Stimulated activated naive CD8-positive, alpha-beta T cell treated with anti-CD3 and anti-CD28 coated beads, Interleukin-15, Interleukin-2, amounts not matched to agents 100 ng/mL and 50 ng/mL, for 24 hours (primary cell): ENCODE data around the gene OR1F1.
A peak's percentile ranks its signal among the peaks of the same experiment; 100 is the strongest.
"Not testable (repeated sequence)": the region's sequence is repeated elsewhere in the genome, so short reads cannot be mapped to it uniquely, and the experiment has no call there.

Experiments used
- H3K27ac Mint-ChIP-seq: one replicate; pipeline ENCODE4 v1.8.0; 2021; ENCODE audit warnings: mild to moderate bottlenecking, mixed read lengths
- H3K27me3 Mint-ChIP-seq: one replicate; pipeline ENCODE4 v1.8.0; 2021; ENCODE audit warnings: mixed read lengths
- H3K36me3 Mint-ChIP-seq: one replicate; pipeline ENCODE4 v1.8.0; 2021; ENCODE audit warnings: low read depth, mixed read lengths
- H3K4me1 Mint-ChIP-seq: one replicate; pipeline ENCODE4 v1.8.0; 2021; ENCODE audit warnings: low read depth, mixed read lengths
- H3K4me3 Mint-ChIP-seq: one replicate; pipeline ENCODE4 v1.8.0; 2021; ENCODE audit warnings: mild to moderate bottlenecking, mixed read lengths
- H3K9me3 Mint-ChIP-seq: one replicate; pipeline ENCODE4 v1.8.0; 2021; ENCODE audit warnings: mixed read lengths

Gene OR1F1

GRCh38 chr16:3158510-3159314, 29.3 kb upstream of the OR1F1 start:
- H3K4me3 Mint-ChIP-seq = peak overlapping the region; percentile 90
- no peaks in the 10 kb centered on the region for H3K36me3 Mint-ChIP-seq
- H3K4me1 Mint-ChIP-seq = peaks cover 34% of the 10 kb centered on the region
- H3K27me3 Mint-ChIP-seq = peaks cover 11% of the 10 kb centered on the region
- peak overlapping the region; percentile 89 for H3K27ac Mint-ChIP-seq
- no peaks in the 10 kb centered on the region for H3K9me3 Mint-ChIP-seq

DNA sequence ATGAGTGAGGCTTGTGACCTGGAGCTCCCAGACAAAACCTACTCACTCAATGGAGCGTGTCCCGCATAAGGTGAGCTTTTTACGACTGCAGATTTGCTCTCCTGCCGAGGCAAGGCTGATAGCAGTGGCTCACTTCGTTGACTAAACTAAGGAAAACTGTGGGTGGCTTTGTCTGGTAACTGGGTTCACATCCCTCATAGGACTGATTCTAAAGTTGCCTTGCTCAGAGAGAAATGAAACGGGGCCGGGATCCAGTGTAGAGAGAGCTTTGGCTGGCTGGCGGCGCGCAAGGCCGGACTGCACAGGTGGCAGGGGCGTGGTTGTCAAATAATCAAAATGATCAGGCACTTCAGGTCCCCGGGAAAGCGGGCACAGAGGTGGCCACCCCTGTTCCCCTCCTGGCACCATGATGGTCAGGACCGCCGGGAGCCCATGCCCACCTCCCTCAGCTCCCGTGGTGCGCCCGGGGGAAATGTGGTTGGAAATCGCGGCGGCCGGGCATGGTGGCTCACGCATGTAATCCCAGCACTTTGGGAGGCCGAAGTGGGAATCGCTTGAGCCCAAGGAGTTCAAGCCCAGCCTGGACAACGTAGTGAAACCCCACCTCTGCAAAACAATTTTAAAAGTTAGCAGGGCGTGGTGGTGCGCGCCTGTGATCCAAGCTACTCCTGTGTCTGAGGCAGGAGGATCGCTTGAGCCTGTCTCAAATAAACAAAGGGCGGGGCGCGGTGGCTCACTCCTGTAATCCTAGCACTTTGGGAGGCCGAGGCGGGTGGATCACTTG, 26.6 kb upstream of the OR1F1 start:
- Mint-ChIP-seq H3K27me3 (peaks cover 11% of the 10 kb centered on the region), H3K36me3 (no peaks in the 10 kb centered on the region), H3K9me3 (no peaks in the 10 kb centered on the region), H3K4me1 (peaks cover 44% of the 10 kb centered on the region), H3K4me3 (peak overlapping the region; percentile 37), H3K27ac (no peak overlapping the region)

GRCh38 chr16:3164121-3164991, 23.6 kb upstream of the OR1F1 start:
- no peak overlapping the region for H3K4me3 Mint-ChIP-seq
- no peak overlapping the region for H3K27ac Mint-ChIP-seq
- peaks cover 9% of the 10 kb centered on the region for H3K27me3 Mint-ChIP-seq
- H3K36me3 Mint-ChIP-seq = no peaks in the 10 kb centered on the region
- H3K4me1 Mint-ChIP-seq = peaks cover 24% of the 10 kb centered on the region
- no peaks in the 10 kb centered on the region for H3K9me3 Mint-ChIP-seq

- H3K36me3 Mint-ChIP-seq = no peaks in the 10 kb centered on the region
- peaks cover 16% of the 10 kb centered on the region for H3K4me1 Mint-ChIP-seq
- H3K9me3 Mint-ChIP-seq = no peaks in the 10 kb centered on the region
- peak overlapping the region; percentile 4 for H3K27ac Mint-ChIP-seq
- H3K27me3 Mint-ChIP-seq = peaks cover 14% of the 10 kb centered on the region
- peak overlapping the region; percentile 27 for H3K4me3 Mint-ChIP-seq
Measured at GRCh38 chr16:3165111-3165822, 22.7 kb upstream of the OR1F1 start.

DNA sequence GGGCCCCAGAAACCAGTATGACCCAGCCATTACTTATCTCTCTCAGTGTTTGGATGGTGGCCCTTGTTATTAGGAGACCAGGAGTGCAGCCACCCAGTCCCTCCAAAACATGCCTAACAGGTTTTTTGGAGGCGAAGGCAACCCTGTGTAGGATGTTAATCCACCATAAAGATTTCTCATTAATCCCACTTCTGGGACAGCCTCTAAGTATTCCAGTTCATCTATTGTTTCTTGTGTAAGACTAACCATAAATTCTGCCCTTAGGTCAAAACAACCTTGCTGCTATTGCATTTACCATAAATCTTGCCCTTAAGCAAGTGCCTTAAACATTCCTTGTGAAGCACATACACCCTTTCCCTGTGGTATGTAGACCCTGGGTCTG, 21.5 kb upstream of the OR1F1 start:
- no peaks in the 10 kb centered on the region for H3K9me3 Mint-ChIP-seq
- H3K36me3 Mint-ChIP-seq = no peaks in the 10 kb centered on the region
- peaks cover 25% of the 10 kb centered on the region for H3K4me1 Mint-ChIP-seq
- H3K27ac Mint-ChIP-seq = no peak overlapping the region
- peaks cover 21% of the 10 kb centered on the region for H3K27me3 Mint-ChIP-seq
- no peak overlapping the region for H3K4me3 Mint-ChIP-seq

- H3K4me3 Mint-ChIP-seq, H3K36me3 Mint-ChIP-seq, H3K9me3 Mint-ChIP-seq, H3K27ac Mint-ChIP-seq: not testable (repeated sequence)
- peaks cover 39% of the 10 kb centered on the region for H3K4me1 Mint-ChIP-seq
- peaks cover 31% of the 10 kb centered on the region for H3K27me3 Mint-ChIP-seq
Measured at GRCh38 chr16:3168729-3169128, 19.3 kb upstream of the OR1F1 start.

GRCh38 chr16:3170440-3171180, 17.4 kb upstream of the OR1F1 start:
- Mint-ChIP-seq H3K27ac (peak overlapping the region; percentile 36), H3K27me3 (peaks cover 44% of the 10 kb centered on the region), H3K4me3 (peak overlapping the region; percentile 76), H3K4me1 (peaks cover 46% of the 10 kb centered on the region), H3K36me3 (no peaks in the 10 kb centered on the region), H3K9me3 (no peaks in the 10 kb centered on the region)

GRCh38 chr16:3171181-3171854, 16.7 kb upstream of the OR1F1 start:
- Mint-ChIP-seq H3K9me3 (no peaks in the 10 kb centered on the region), H3K36me3 (no peaks in the 10 kb centered on the region), H3K4me1 (peaks cover 47% of the 10 kb centered on the region), H3K27me3 (peaks cover 51% of the 10 kb centered on the region), H3K4me3 (peak overlapping the region; percentile 76), H3K27ac (peak overlapping the region; percentile 92)

DNA sequence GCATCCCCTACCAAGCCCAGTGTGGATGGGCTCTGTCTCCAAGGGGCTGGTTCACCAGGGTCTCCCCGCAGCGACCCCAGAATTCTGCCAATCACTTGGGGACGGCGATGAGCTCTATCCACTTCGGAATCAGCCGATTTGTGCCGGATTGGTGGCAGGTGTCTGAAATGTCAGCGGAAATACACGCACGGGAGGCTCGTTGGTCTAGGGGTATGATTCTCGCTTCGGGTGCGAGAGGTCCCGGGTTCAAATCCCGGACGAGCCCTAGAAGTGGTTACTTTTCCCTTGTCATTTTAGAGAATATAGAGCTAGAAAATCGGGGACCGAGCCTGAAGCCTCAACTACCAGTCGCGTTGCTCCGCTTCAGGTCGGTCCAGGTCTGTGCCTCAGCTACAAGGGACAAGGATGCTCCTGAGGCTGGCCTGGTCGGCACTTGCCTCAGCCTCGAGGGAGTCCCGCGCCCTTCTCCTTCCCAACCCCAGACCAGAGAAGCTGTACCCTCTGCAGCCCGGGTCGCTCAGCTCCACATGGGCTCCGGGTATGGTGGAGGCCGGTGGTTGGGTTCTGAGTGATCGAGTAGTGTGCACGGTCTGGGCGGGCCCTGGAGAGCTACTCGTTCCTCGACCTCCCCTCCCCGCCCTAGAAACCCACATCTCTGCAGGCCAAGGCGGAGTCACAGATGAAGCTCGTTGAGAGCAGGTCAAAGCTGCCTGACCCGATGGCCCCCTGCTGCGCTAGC, 16.0 kb upstream of the OR1F1 start:
- Mint-ChIP-seq H3K27me3 (peaks cover 58% of the 10 kb centered on the region), H3K4me3 (peak overlapping the region; percentile 76), H3K36me3 (no peaks in the 10 kb centered on the region), H3K9me3 (no peaks in the 10 kb centered on the region), H3K27ac (peak overlapping the region; percentile 92), H3K4me1 (peaks cover 47% of the 10 kb centered on the region)

DNA sequence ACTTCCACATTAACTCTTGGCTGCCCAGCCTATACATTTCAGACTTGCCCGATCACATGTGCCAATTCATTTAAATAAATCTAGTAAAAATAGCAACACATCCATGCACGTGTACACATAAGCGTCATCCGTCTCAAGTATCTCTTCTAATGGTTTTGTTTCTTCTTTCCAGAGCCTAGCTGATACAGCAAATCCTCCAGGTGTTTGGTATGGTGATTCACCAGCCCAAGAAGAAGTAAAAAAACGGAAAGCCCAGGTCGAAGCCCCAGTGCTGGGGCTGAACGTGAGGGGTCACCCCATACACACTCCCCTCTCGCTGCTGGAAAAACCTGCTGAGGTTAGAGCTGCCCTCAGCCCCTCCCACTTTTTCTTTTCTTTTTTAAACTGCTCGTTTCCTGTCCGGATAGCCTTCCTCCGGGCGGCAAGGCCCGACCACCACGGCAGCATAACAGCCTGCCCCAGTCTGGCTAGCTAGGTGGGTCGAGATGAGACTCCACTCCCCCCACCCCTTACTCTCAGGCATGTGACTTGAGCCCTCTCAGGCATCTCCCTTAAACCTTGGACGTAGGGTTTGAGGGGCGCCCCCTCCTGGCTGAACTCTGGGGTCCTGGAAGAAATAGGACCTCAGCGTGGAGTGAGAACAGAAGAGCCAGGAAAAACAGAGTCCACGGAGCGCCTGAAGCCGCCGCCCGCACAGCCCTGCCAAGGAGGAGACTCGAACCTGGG, 13.9 kb upstream of the OR1F1 start:
- Mint-ChIP-seq H3K27ac (peak overlapping the region; percentile 79), H3K9me3 (no peaks in the 10 kb centered on the region), H3K36me3 (no peaks in the 10 kb centered on the region), H3K27me3 (peaks cover 70% of the 10 kb centered on the region), H3K4me3 (peak overlapping the region; percentile 75), H3K4me1 (peaks cover 47% of the 10 kb centered on the region)

GRCh38 chr16:3174618-3175148, 13.3 kb upstream of the OR1F1 start:
- H3K36me3 Mint-ChIP-seq = no peaks in the 10 kb centered on the region
- H3K4me1 Mint-ChIP-seq = peaks cover 47% of the 10 kb centered on the region
- H3K4me3 Mint-ChIP-seq = peak overlapping the region; percentile 75
- H3K9me3 Mint-ChIP-seq = no peaks in the 10 kb centered on the region
- peak overlapping the region; percentile 79 for H3K27ac Mint-ChIP-seq
- peaks cover 70% of the 10 kb centered on the region for H3K27me3 Mint-ChIP-seq
